Kidney capillary endothelial cell (primary cell): ENCODE data around the gene EHBP1L1.

ENCODE experiments used
- DNase-seq: peaks from one replicate; pipeline ENCODE4 v3.0.0-alpha.2; 2018; ENCODE audit warnings: low spot score

The EHBP1L1 gene

GRCh38 chr11:65575568-65576231 lies at the start of gene EHBP1L1:
Gene EHBP1L1 (plus strand): TSS chr11:65576053. CDS start chr11:65576303, 250 bp downstream.
- DNase-seq: no peak

GRCh38 chr11:65526744-65527143 lies 49.1 kb upstream of the EHBP1L1 start:
- DNase-seq: no peak

GRCh38 chr11:65528819-65529350 lies 47.0 kb upstream of the EHBP1L1 start:
- no peak for DNase-seq

- DNase-seq: no peak
These were observed 46.2 kb upstream of the EHBP1L1 start for GRCh38 chr11:65529475-65530156.

- DNase-seq: no peak
These were observed 45.7 kb upstream of the EHBP1L1 start for GRCh38 chr11:65530157-65530496.

GRCh38 chr11:65532388-65533064 lies 43.3 kb upstream of the EHBP1L1 start:
- DNase-seq: no peak

GRCh38 chr11:65535102-65535501 lies 40.8 kb upstream of the EHBP1L1 start:
- no peak for DNase-seq

GRCh38 chr11:65536412-65537295 lies 39.2 kb upstream of the EHBP1L1 start:
- DNase-seq: no peak

GRCh38 chr11:65537296-65537597 lies 38.6 kb upstream of the EHBP1L1 start:
- DNase-seq: no peak

- no peak for DNase-seq
These were observed 38.1 kb upstream of the EHBP1L1 start for GRCh38 chr11:65537620-65538231.

GRCh38 chr11:65538232-65538914 lies 37.5 kb upstream of the EHBP1L1 start:
- no peak for DNase-seq

GRCh38 chr11:65538915-65539743 lies 36.7 kb upstream of the EHBP1L1 start:
- no peak for DNase-seq

- DNase-seq: no peak
These were observed 36.0 kb upstream of the EHBP1L1 start for GRCh38 chr11:65539744-65540289.

- peak; percentile 80 for DNase-seq
These were observed 35.4 kb upstream of the EHBP1L1 start for GRCh38 chr11:65540290-65541092.

GRCh38 chr11:65541093-65541982 lies 34.5 kb upstream of the EHBP1L1 start:
- DNase-seq: no peak

GRCh38 chr11:65542738-65543390 lies 33.0 kb upstream of the EHBP1L1 start:
- no peak for DNase-seq

GRCh38 chr11:65545853-65546216 lies 30.0 kb upstream of the EHBP1L1 start:
- no peak for DNase-seq
